ENCODE results near the gene CCDC186.

CCDC186 gene

GRCh38 chr10:114173921-114174694 is at the start of gene CCDC186:
TSS of gene CCDC186 (minus strand) at chr10:114174203. CDS start at chr10:114163268, 10,935 bp downstream.
- peak within 1 kb of the TSS; percentile 43 for H3K27ac ChIP-seq (ENCODE audit: low read length)
- TF ChIP-seq CTCF (IDR thresholded peaks at IDR 0.05; ENCODE audit: low read depth, low read length) (no peak), EZH2phosphoT487 (IDR thresholded peaks at IDR 0.05; ENCODE audit: low read depth) (no peak)
- H3K36me3 ChIP-seq (replicated peaks; ENCODE audit: low read depth, low read length): no peaks in the 10 kb centered on the region

GRCh38 chr10:114223066-114223465 is 49.1 kb upstream of the CCDC186 start:
- Histone ChIP-seq H3K4me1 (ENCODE audit: low read length) (no peaks in the 10 kb centered on the region), H3K4me3 (ENCODE audit: low read length) (no peak overlapping the region), H3K79me2 (ENCODE audit: low read length) (no peaks in the 10 kb centered on the region), H3K9me3 (ENCODE audit: insufficient read depth, low read length) (no peaks in the 10 kb centered on the region), H3K36me3 (replicated peaks; ENCODE audit: low read depth, low read length) (no peaks in the 10 kb centered on the region), H3K27ac (ENCODE audit: low read length) (no peak overlapping the region), H3K27me3 (ENCODE audit: low read depth, low read length) (peaks cover 12% of the 10 kb centered on the region; the same call in 1 of the 2 replicates), H4K20me1 (ENCODE audit: insufficient read depth, low read length) (no peaks in the 10 kb centered on the region), H3K4me2 (ENCODE audit: low read length) (no peak overlapping the region), H3K9ac (ENCODE audit: low read length) (no peak overlapping the region), H2AFZ (ENCODE audit: low read depth, low read length) (no peak overlapping the region)
- no peak for TF ChIP-seq CTCF (IDR thresholded peaks at IDR 0.05; ENCODE audit: low read depth, low read length)
- no peak for TF ChIP-seq EZH2phosphoT487 (IDR thresholded peaks at IDR 0.05; ENCODE audit: low read depth)

More at GRCh38 chr10:114173921-114174694, at the start of gene CCDC186:
- Histone ChIP-seq H3K79me2 (ENCODE audit: low read length) (peaks cover 20% of the 10 kb centered on the region), H3K4me2 (ENCODE audit: low read length) (peak within 1 kb of the TSS; percentile 99), H4K20me1 (ENCODE audit: insufficient read depth, low read length) (no peaks in the 10 kb centered on the region), H3K9ac (ENCODE audit: low read length) (peak within 1 kb of the TSS; percentile 92), H3K9me3 (ENCODE audit: insufficient read depth, low read length) (peaks cover 4% of the 10 kb centered on the region; the same call in 1 of the 2 replicates), H3K4me1 (ENCODE audit: low read length) (peaks cover 13% of the 10 kb centered on the region; the same call in 1 of the 2 replicates), H3K4me3 (ENCODE audit: low read length) (peak within 1 kb of the TSS; percentile 99), H2AFZ (ENCODE audit: low read depth, low read length) (peak within 1 kb of the TSS; percentile 96), H3K27me3 (ENCODE audit: low read depth, low read length) (peaks cover 10% of the 10 kb centered on the region; the same call in 1 of the 2 replicates)

- Histone ChIP-seq H3K4me2 (ENCODE audit: low read length) (no peak overlapping the region), H3K79me2 (ENCODE audit: low read length) (no peaks in the 10 kb centered on the region), H3K27ac (ENCODE audit: low read length) (no peak overlapping the region), H3K4me1 (ENCODE audit: low read length) (no peaks in the 10 kb centered on the region), H3K4me3 (ENCODE audit: low read length) (no peak overlapping the region), H2AFZ (ENCODE audit: low read depth, low read length) (no peak overlapping the region), H3K36me3 (replicated peaks; ENCODE audit: low read depth, low read length) (no peaks in the 10 kb centered on the region), H3K9me3 (ENCODE audit: insufficient read depth, low read length) (no peaks in the 10 kb centered on the region), H4K20me1 (ENCODE audit: insufficient read depth, low read length) (no peaks in the 10 kb centered on the region), H3K9ac (ENCODE audit: low read length) (no peak overlapping the region), H3K27me3 (ENCODE audit: low read depth, low read length) (peaks cover 14% of the 10 kb centered on the region; the same call in 1 of the 2 replicates)
- TF ChIP-seq EZH2phosphoT487 (IDR thresholded peaks at IDR 0.05; ENCODE audit: low read depth) (no peak), CTCF (IDR thresholded peaks at IDR 0.05; ENCODE audit: low read depth, low read length) (no peak)
These were observed 47.2 kb upstream of the CCDC186 start for GRCh38 chr10:114221235-114221634.

GRCh38 chr10:114220281-114220680 is 46.3 kb upstream of the CCDC186 start:
- H3K36me3 ChIP-seq (replicated peaks; ENCODE audit: low read depth, low read length): no peaks in the 10 kb centered on the region
- H3K27ac ChIP-seq (ENCODE audit: low read length): no peak overlapping the region
- no peaks in the 10 kb centered on the region for H3K4me1 ChIP-seq (ENCODE audit: low read length)
- TF ChIP-seq EZH2phosphoT487 (IDR thresholded peaks at IDR 0.05; ENCODE audit: low read depth) (no peak), CTCF (IDR thresholded peaks at IDR 0.05; ENCODE audit: low read depth, low read length) (no peak)
- H3K9me3 ChIP-seq (ENCODE audit: insufficient read depth, low read length): no peaks in the 10 kb centered on the region
- H4K20me1 ChIP-seq (ENCODE audit: insufficient read depth, low read length): no peaks in the 10 kb centered on the region
- no peak overlapping the region for H3K4me3 ChIP-seq (ENCODE audit: low read length)
- no peaks in the 10 kb centered on the region for H3K79me2 ChIP-seq (ENCODE audit: low read length)
- H3K9ac ChIP-seq (ENCODE audit: low read length): no peak overlapping the region
- peaks cover 14% of the 10 kb centered on the region; the same call in 1 of the 2 replicates for H3K27me3 ChIP-seq (ENCODE audit: low read depth, low read length)
- H2AFZ ChIP-seq (ENCODE audit: low read depth, low read length): no peak overlapping the region
- H3K4me2 ChIP-seq (ENCODE audit: low read length): no peak overlapping the region
